GM19468 (cell line): ENCODE data around the gene SRRM3.
"Not testable (repeated sequence)": the region's sequence is repeated elsewhere in the genome, so short reads cannot be mapped to it uniquely, and the experiment has no call there.

Experiments
- ATAC-seq: cut with Tn5 transposase; IDR thresholded peaks from one replicate; pipeline ENCODE4 v1.9.1; 2021; ENCODE audit warnings: mild to moderate bottlenecking, moderate library complexity, moderate number of reproducible peaks; ENCODE audit not compliant: unreplicated experiment; ENCODE audit errors: extremely low read depth

SRRM3 gene

GRCh38 chr7:76224695-76225094 is 23.0 kb downstream of the SRRM3 start:
- ATAC-seq: no peak

GRCh38 chr7:76225379-76225778 is 23.7 kb downstream of the SRRM3 start:
- ATAC-seq: no peak

- ATAC-seq: no peak
Observed at GRCh38 chr7:76225951-76226350, 24.3 kb downstream of the SRRM3 start.

GRCh38 chr7:76226878-76227423 is 25.3 kb downstream of the SRRM3 start:
- not testable (repeated sequence) for ATAC-seq

GRCh38 chr7:76230214-76230613 is 28.5 kb downstream of the SRRM3 start:
- ATAC-seq: no peak

- no peak for ATAC-seq
Observed at GRCh38 chr7:76231071-76231470, 29.4 kb downstream of the SRRM3 start.

GRCh38 chr7:76231583-76231982 is 29.9 kb downstream of the SRRM3 start:
- no peak for ATAC-seq

GRCh38 chr7:76232698-76233097 is 31.0 kb downstream of the SRRM3 start:
- ATAC-seq: no peak

GRCh38 chr7:76233538-76234281 is 32.0 kb downstream of the SRRM3 start:
- no peak for ATAC-seq

- ATAC-seq: no peak
Observed at GRCh38 chr7:76234282-76234584, 32.5 kb downstream of the SRRM3 start.

GRCh38 chr7:76234931-76235441 is 33.3 kb downstream of the SRRM3 start:
- no peak for ATAC-seq

GRCh38 chr7:76236224-76236623 is 34.5 kb downstream of the SRRM3 start:
- no peak for ATAC-seq

- no peak for ATAC-seq
Observed at GRCh38 chr7:76238326-76238725, 36.6 kb downstream of the SRRM3 start.

- no peak for ATAC-seq
Observed at GRCh38 chr7:76241141-76241540, 39.4 kb downstream of the SRRM3 start.

- not testable (repeated sequence) for ATAC-seq
Observed at GRCh38 chr7:76242517-76243063, 40.9 kb downstream of the SRRM3 start.

GRCh38 chr7:76244781-76245391 is 43.2 kb downstream of the SRRM3 start:
- ATAC-seq: no peak

GRCh38 chr7:76246804-76247389 is 45.2 kb downstream of the SRRM3 start:
- ATAC-seq: no peak

- ATAC-seq: no peak
Observed at GRCh38 chr7:76247938-76248337, 46.2 kb downstream of the SRRM3 start.

GRCh38 chr7:76252021-76252420 is 50.3 kb downstream of the SRRM3 start:
- no peak for ATAC-seq

- no peak for ATAC-seq
Observed at GRCh38 chr7:76254781-76255180, 53.1 kb downstream of the SRRM3 start.

GRCh38 chr7:76257973-76258372 is 56.3 kb downstream of the SRRM3 start:
- ATAC-seq: no peak
